Measurements from ENCODE around the gene WDR5. TPM values are rescaled to one million over a fixed set of nuclear protein-coding genes. Genes with fewer than 3 reads are reported as not detected.

WDR5 gene
- total RNA-seq, 4 donors from 2014 or later: 16.4 to 32.7 (median 24.5) TPM

- Histone ChIP-seq H3K9me3 (no peaks in the 10 kb centered on the region), H3K4me1 (peaks cover 0 to 2% (median 0%) of the 10 kb centered on the region in 4 donors), H3K4me3 (no peak overlapping the region), H3K27me3 (no peaks in the 10 kb centered on the region), H3K27ac (no peak overlapping the region), H3K36me3 (peaks cover 0 to 100% (median 35%) of the 10 kb centered on the region in 3 donors)
- no peak for DNase-seq (ENCODE audit: low spot score in 2 of 2)
- TF ChIP-seq POLR2A (IDR thresholded peaks at IDR 0.05) (no peak), EP300 (IDR thresholded peaks at IDR 0.05) (no peak)
- TF ChIP-seq, protein P1, sequence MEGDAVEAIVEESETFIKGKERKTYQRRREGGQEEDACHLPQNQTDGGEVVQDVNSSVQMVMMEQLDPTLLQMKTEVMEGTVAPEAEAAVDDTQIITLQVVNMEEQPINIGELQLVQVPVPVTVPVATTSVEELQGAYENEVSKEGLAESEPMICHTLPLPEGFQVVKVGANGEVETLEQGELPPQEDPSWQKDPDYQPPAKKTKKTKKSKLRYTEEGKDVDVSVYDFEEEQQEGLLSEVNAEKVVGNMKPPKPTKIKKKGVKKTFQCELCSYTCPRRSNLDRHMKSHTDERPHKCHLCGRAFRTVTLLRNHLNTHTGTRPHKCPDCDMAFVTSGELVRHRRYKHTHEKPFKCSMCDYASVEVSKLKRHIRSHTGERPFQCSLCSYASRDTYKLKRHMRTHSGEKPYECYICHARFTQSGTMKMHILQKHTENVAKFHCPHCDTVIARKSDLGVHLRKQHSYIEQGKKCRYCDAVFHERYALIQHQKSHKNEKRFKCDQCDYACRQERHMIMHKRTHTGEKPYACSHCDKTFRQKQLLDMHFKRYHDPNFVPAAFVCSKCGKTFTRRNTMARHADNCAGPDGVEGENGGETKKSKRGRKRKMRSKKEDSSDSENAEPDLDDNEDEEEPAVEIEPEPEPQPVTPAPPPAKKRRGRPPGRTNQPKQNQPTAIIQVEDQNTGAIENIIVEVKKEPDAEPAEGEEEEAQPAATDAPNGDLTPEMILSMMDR (IDR thresholded peaks at IDR 0.05): no peak
- WGBS, 2 donors: 80 to 84% methylated on average over 4 of the region's 4 CpGs
Measured at GRCh38 chr9:134144801-134145200, 8.9 kb downstream of the WDR5 start.

- Histone ChIP-seq H3K4me3 (no peak overlapping the region), H3K4me1 (no peaks in the 10 kb centered on the region), H3K9me3 (no peaks in the 10 kb centered on the region), H3K27ac (no peak overlapping the region), H3K36me3 (peaks cover 0 to 100% (median 35%) of the 10 kb centered on the region in 3 donors), H3K27me3 (no peaks in the 10 kb centered on the region)
- DNase-seq (ENCODE audit: low spot score in 2 of 2): no peak
- TF ChIP-seq EP300 (IDR thresholded peaks at IDR 0.05) (no peak), POLR2A (IDR thresholded peaks at IDR 0.05) (no peak)
- TF ChIP-seq, protein P1 (IDR thresholded peaks at IDR 0.05): no peak
- WGBS, 2 donors: 90 to 92% methylated on average over 8 to 9 of the region's 9 CpGs
Measured at GRCh38 chr9:134145262-134145661, 9.4 kb downstream of the WDR5 start.

GRCh38 chr9:134146774-134147493 lies 11.1 kb downstream of the WDR5 start:
- TF ChIP-seq POLR2A (IDR thresholded peaks at IDR 0.05) (no peak), EP300 (IDR thresholded peaks at IDR 0.05) (no peak)
- TF ChIP-seq, protein P1 (IDR thresholded peaks at IDR 0.05): no peak
- H3K4me1 ChIP-seq: no peaks in the 10 kb centered on the region
- H3K36me3 ChIP-seq: peaks cover 0 to 98% (median 30%) of the 10 kb centered on the region in 3 donors
- H3K27ac ChIP-seq: no peak overlapping the region
- no peak overlapping the region for H3K4me3 ChIP-seq
- no peak for DNase-seq (ENCODE audit: low spot score in 2 of 2)
- 73 to 78% methylated on average over 8 of the region's 8 CpGs for WGBS, 2 donors
- no peaks in the 10 kb centered on the region for H3K27me3 ChIP-seq
- H3K9me3 ChIP-seq: no peaks in the 10 kb centered on the region

- no peak for DNase-seq (ENCODE audit: low spot score in 2 of 2)
- peaks cover 1 to 98% (median 27%) of the 10 kb centered on the region in 3 donors for H3K36me3 ChIP-seq
- 90 to 92% methylated on average over 7 of the region's 7 CpGs for WGBS, 2 donors
Measured at GRCh38 chr9:134149380-134149779, 13.5 kb downstream of the WDR5 start.

More at GRCh38 chr9:134149380-134149779, 13.5 kb downstream of the WDR5 start:
- H3K4me1 ChIP-seq: no peaks in the 10 kb centered on the region
- no peaks in the 10 kb centered on the region for H3K9me3 ChIP-seq
- no peak overlapping the region for H3K4me3 ChIP-seq
- H3K27ac ChIP-seq: no peak overlapping the region
- TF ChIP-seq, protein P1 (IDR thresholded peaks at IDR 0.05): no peak
- TF ChIP-seq POLR2A (IDR thresholded peaks at IDR 0.05): no peak
- TF ChIP-seq EP300 (IDR thresholded peaks at IDR 0.05): no peak
- H3K27me3 ChIP-seq: no peaks in the 10 kb centered on the region
